Ectodermal cell (in vitro differentiated cells): Measurements from ENCODE around the gene SP5.
A peak's percentile ranks its signal among the peaks of the same experiment; 100 is the strongest.

Experiments
- H3K27ac ChIP-seq: 2 replicates; pipeline ENCODE4 v1.7.0; 2013; ENCODE audit warnings: mild to moderate bottlenecking, low read depth, low read length; ENCODE audit not compliant: insufficient read depth, poor library complexity, severe bottlenecking
- H3K27me3 ChIP-seq: 2 replicates; pipeline ENCODE4 v1.7.0; 2013; ENCODE audit warnings: mild to moderate bottlenecking, low read length; ENCODE audit not compliant: insufficient read depth, control insufficient read depth, poor library complexity, severe bottlenecking
- H3K36me3 ChIP-seq: one replicate; pipeline ENCODE4 v1.7.0; 2013; ENCODE audit warnings: low read length; ENCODE audit not compliant: control insufficient read depth, insufficient read depth
- H3K4me1 ChIP-seq: one replicate; pipeline ENCODE4 v1.7.0; 2013; ENCODE audit warnings: low read length; ENCODE audit not compliant: control insufficient read depth, insufficient read depth
- H3K4me3 ChIP-seq: 2 replicates; pipeline ENCODE4 v1.7.0; 2013; ENCODE audit warnings: low read depth, low read length, control low read depth; ENCODE audit not compliant: insufficient read depth
- H3K9me3 ChIP-seq: 2 replicates; pipeline ENCODE4 v1.7.0; 2013; ENCODE audit warnings: mild to moderate bottlenecking, low read length, moderate library complexity; ENCODE audit not compliant: control insufficient read depth
- WGBS, 2 experiments: methylation state at CpG; one replicate each; pipeline ENCODE4 v1.1.7; 2013; ENCODE audit warnings: missing lambda C conversion rate in 2 of 2; 5-methylcytosine and 5-hydroxymethylcytosine counted together

The SP5 gene

GRCh38 chr2:170710609-170710979, 4.5 kb upstream of the SP5 start:
- no peaks in the 10 kb centered on the region for H3K9me3 ChIP-seq
- H3K4me1 ChIP-seq = peaks cover 17% of the 10 kb centered on the region
- H3K27me3 ChIP-seq = peaks cover 68% of the 10 kb centered on the region
- 60 to 62% methylated on average over 1 of the region's 1 CpG for WGBS, 2 experiments
- H3K27ac ChIP-seq = no peak overlapping the region
- no peaks in the 10 kb centered on the region for H3K36me3 ChIP-seq
- no peak overlapping the region for H3K4me3 ChIP-seq

DNA sequence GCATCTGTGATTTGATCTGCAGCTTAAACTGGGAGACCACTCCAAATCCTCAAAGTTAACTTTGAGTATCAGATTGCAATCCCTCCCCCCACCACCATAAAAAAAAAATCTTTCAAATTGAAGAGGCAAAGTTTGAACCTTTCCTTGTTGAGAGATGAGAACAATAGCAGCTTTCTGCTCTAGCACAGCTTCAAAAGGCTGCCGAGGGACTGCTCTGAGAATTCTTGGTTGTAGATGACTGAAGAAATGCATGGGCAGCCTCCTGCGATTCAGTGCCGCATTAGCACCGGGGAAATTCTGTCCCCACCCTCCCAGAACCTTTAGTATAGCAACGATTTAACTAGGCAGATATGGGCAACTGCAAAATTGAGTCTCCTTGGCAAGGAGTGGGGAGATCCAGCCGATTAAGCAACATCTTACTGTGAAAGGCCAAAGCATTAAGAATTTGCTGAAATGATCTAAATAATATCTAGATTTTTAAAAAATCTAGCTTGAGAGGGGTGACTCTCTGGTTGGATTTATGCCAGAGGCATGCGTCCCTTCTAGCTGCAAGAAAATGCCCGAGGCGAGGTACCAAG, 3.9 kb upstream of the SP5 start:
- 0 to 2% methylated on average over 9 of the region's 9 CpGs for WGBS, 2 experiments

GRCh38 chr2:170711774-170712652, 3.1 kb upstream of the SP5 start:
- no peaks in the 10 kb centered on the region for H3K36me3 ChIP-seq
- no peaks in the 10 kb centered on the region for H3K9me3 ChIP-seq
- peak overlapping the region; percentile 60 for H3K27ac ChIP-seq
- 0 to 1% methylated on average over 50 to 51 of the region's 51 CpGs for WGBS, 2 experiments
- peak overlapping the region; percentile 34 for H3K4me3 ChIP-seq
- H3K27me3 ChIP-seq = peaks cover 82% of the 10 kb centered on the region
- H3K4me1 ChIP-seq = peaks cover 17% of the 10 kb centered on the region

More for the DNA sequence above, 3.9 kb upstream of the SP5 start:
- Histone ChIP-seq H3K36me3 (no peaks in the 10 kb centered on the region), H3K27ac (peak overlapping the region; percentile 54), H3K4me3 (peak overlapping the region; percentile 34), H3K4me1 (peaks cover 17% of the 10 kb centered on the region), H3K9me3 (no peaks in the 10 kb centered on the region), H3K27me3 (peaks cover 75% of the 10 kb centered on the region)

GRCh38 chr2:170712653-170713542, 2.2 kb upstream of the SP5 start:
- 8 to 9% methylated on average over 41 of the region's 41 CpGs for WGBS, 2 experiments
- Histone ChIP-seq H3K4me3 (peak overlapping the region; percentile 76), H3K27me3 (peaks cover 91% of the 10 kb centered on the region), H3K27ac (no peak overlapping the region), H3K36me3 (no peaks in the 10 kb centered on the region), H3K4me1 (peaks cover 17% of the 10 kb centered on the region), H3K9me3 (no peaks in the 10 kb centered on the region)

DNA sequence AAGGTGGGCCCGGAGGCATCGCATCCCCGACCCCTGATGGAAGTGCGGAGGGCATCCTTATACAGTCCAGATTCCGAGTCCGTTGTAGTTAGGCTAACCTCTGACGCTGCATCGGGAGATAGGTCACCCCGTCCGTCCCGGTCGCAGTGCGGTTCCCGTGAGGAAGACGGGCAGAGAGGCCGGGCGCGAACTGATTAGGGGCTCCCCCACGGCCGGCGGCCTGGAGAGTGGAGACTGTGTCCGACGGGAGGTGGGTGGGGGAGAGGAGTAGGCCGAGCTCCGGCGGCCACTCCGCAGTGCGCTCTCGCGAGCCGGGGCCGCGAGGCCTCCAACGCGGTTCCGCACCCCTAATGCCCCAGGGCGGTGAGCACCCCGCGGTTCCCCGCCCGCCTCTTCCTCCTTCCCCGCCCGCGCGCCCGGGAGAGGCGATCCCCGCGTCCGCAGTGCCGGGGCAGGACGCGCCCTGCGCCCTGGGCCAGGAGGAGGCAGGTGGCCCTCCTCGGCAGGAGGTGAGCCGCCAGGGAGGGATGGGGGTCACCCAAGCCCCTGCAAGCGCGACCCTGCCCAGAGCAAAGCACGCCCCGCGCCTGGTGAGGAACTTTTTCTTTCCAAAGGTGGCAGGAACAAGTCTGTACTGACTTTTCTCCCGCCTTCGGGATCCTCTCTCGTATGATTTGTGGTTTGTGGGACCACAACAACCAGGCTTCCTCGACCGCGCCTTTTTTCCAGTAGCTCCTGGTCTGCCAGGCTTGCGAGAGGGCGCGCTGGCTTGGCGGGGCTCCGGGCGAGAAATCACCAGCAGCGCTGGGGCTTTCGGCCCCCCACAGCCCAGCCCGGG, 1.4 kb upstream of the SP5 start:
- Histone ChIP-seq H3K36me3 (no peaks in the 10 kb centered on the region), H3K4me1 (peaks cover 17% of the 10 kb centered on the region), H3K9me3 (no peaks in the 10 kb centered on the region), H3K27ac (no peak overlapping the region), H3K4me3 (peak overlapping the region; percentile 76), H3K27me3 (peaks cover 94% of the 10 kb centered on the region)
- WGBS, 2 experiments = 1% methylated on average over 76 of the region's 76 CpGs

- H3K27me3 ChIP-seq = peaks cover 99% of the 10 kb centered on the region
- no peaks in the 10 kb centered on the region for H3K36me3 ChIP-seq
- H3K27ac ChIP-seq = peak overlapping the region; percentile 90
- H3K9me3 ChIP-seq = no peaks in the 10 kb centered on the region
- H3K4me1 ChIP-seq = peaks cover 17% of the 10 kb centered on the region
- H3K4me3 ChIP-seq = peak overlapping the region; percentile 76
- 1% methylated on average over 55 to 58 of the region's 59 CpGs for WGBS, 2 experiments
Observed at GRCh38 chr2:170714381-170715061, 616 bp upstream of the SP5 start.

DNA sequence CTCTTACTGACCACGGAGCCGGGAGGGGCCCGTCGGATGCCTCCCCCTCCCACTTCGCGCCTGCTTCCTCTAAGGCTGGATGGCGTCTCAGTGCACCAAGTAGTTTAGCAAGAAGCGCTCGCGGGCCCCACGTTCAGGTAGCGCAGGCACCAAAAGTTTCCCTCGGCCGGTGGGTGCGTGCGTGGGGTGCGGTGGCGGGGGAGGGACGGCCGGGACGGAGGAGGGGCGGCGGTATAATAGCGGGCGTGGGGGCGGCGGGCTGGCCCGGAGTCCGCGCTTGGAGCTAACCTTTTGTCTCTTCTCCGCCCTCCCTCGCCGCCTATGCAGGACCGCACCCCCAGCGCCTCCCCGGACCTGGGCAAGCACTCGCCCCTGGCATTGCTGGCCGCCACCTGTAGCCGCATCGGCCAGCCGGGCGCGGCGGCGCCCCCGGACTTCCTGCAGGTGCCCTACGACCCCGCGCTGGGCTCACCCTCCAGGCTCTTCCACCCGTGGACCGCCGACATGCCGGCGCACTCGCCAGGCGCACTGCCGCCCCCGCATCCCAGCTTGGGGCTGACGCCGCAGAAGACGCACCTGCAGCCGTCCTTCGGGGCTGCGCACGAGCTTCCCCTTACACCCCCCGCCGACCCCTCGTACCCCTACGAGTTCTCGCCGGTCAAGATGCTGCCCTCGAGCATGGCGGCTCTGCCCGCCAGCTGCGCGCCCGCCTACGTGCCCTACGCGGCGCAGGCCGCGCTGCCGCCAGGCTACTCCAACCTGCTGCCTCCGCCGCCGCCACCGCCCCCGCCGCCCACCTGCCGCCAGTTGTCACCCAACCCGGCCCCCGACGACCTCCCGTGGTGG, 1.0 kb downstream of the SP5 start:
- H3K4me1 ChIP-seq = peaks cover 17% of the 10 kb centered on the region
- peaks cover 83% of the 10 kb centered on the region for H3K27me3 ChIP-seq
- H3K9me3 ChIP-seq = no peaks in the 10 kb centered on the region
- 0 to 1% methylated on average over 95 of the region's 95 CpGs for WGBS, 2 experiments
- peak overlapping the region; percentile 90 for H3K27ac ChIP-seq
- H3K36me3 ChIP-seq = no peaks in the 10 kb centered on the region
- peak overlapping the region; percentile 76 for H3K4me3 ChIP-seq

- H3K27me3 ChIP-seq = peaks cover 75% of the 10 kb centered on the region
- H3K4me3 ChIP-seq = peak overlapping the region; percentile 76
- 1% methylated on average over 74 of the region's 74 CpGs for WGBS, 2 experiments
- H3K27ac ChIP-seq = peak overlapping the region; percentile 50
- peaks cover 12% of the 10 kb centered on the region for H3K4me1 ChIP-seq
- no peaks in the 10 kb centered on the region for H3K36me3 ChIP-seq
- no peaks in the 10 kb centered on the region for H3K9me3 ChIP-seq
Observed at GRCh38 chr2:170716851-170717598, 1.9 kb downstream of the SP5 start.
